ENCODE data around the gene GM2A.

DNA sequence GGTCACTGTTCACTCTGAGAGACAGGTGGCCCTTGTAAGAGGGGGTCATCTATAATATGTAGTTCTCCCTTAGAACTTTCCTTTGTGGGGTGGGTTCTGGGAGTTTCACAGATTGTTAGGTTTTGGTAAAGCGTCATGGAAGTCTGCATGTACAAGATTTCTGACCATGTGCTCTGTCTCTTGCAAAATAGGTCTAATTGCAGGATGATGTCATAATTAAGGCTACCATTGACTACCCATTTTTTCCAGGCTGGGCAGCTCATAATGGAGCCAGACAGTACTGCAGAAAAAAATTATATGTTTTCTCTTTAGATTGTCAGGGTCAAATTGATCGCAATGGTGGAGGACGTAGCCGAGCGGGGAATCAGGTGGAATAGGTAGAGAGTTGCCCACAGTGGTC, 3.7 kb upstream of the GM2A start:
- TF ChIP-seq, protein P1, sequence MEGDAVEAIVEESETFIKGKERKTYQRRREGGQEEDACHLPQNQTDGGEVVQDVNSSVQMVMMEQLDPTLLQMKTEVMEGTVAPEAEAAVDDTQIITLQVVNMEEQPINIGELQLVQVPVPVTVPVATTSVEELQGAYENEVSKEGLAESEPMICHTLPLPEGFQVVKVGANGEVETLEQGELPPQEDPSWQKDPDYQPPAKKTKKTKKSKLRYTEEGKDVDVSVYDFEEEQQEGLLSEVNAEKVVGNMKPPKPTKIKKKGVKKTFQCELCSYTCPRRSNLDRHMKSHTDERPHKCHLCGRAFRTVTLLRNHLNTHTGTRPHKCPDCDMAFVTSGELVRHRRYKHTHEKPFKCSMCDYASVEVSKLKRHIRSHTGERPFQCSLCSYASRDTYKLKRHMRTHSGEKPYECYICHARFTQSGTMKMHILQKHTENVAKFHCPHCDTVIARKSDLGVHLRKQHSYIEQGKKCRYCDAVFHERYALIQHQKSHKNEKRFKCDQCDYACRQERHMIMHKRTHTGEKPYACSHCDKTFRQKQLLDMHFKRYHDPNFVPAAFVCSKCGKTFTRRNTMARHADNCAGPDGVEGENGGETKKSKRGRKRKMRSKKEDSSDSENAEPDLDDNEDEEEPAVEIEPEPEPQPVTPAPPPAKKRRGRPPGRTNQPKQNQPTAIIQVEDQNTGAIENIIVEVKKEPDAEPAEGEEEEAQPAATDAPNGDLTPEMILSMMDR (IDR thresholded peaks at IDR 0.05; ENCODE audit: low read depth, low read length, poor library complexity, severe bottlenecking), result no peak
- TF ChIP-seq EZH2phosphoT487 (IDR thresholded peaks at IDR 0.05; ENCODE audit: borderline replicate concordance, low read length), result no peak

Measured in DOHH2 (cell line).